ENCODE data around the gene GCNT3. TPM values are rescaled to one million over a fixed set of nuclear protein-coding genes. Genes with fewer than 3 reads are reported as not detected.
"Not testable (repeated sequence)": the region's sequence is repeated elsewhere in the genome, so short reads cannot be mapped to it uniquely, and the experiment has no call there.

GCNT3 gene
- total RNA-seq, 4 donors from 2014 or later, result 30.5 to 112 (median 77.6) TPM

- DNase-seq, result no peak
- no peaks in the 10 kb centered on the region for H3K4me1 ChIP-seq
- no peak for TF ChIP-seq POLR2A (IDR thresholded peaks at IDR 0.05)
- no peak for TF ChIP-seq CTCF (IDR thresholded peaks at IDR 0.05)
- H3K27me3 ChIP-seq, result no peaks in the 10 kb centered on the region
- no peaks in the 10 kb centered on the region for H3K9me3 ChIP-seq
- no peak overlapping the region for H3K4me3 ChIP-seq
- peaks cover 0 to 55% (median 0%) of the 10 kb centered on the region in 3 donors for H3K36me3 ChIP-seq
- H3K27ac ChIP-seq, result no peak overlapping the region
Observed at GRCh38 chr15:59642351-59642750, 30.8 kb downstream of the GCNT3 start.

GRCh38 chr15:59644756-59645155 lies 33.2 kb downstream of the GCNT3 start:
- no peak for TF ChIP-seq CTCF (IDR thresholded peaks at IDR 0.05)
- H3K27ac ChIP-seq, result no peak overlapping the region
- no peaks in the 10 kb centered on the region for H3K9me3 ChIP-seq
- H3K27me3 ChIP-seq, result no peaks in the 10 kb centered on the region
- H3K4me3 ChIP-seq, result no peak overlapping the region
- H3K36me3 ChIP-seq, result peaks cover 0 to 45% (median 0%) of the 10 kb centered on the region in 3 donors
- no peaks in the 10 kb centered on the region for H3K4me1 ChIP-seq
- DNase-seq, result no peak

GRCh38 chr15:59645812-59646211 lies 34.2 kb downstream of the GCNT3 start:
- H3K9me3 ChIP-seq, H3K27ac ChIP-seq, H3K4me3 ChIP-seq, H3K27me3 ChIP-seq, DNase-seq, H3K4me1 ChIP-seq: not testable (repeated sequence)
- H3K36me3 ChIP-seq, result peaks cover 0 to 47% (median 0%) of the 10 kb centered on the region in 3 donors

GRCh38 chr15:59646277-59646676 lies 34.7 kb downstream of the GCNT3 start:
- Histone ChIP-seq H3K27me3 (no peaks in the 10 kb centered on the region), H3K4me1 (no peaks in the 10 kb centered on the region), H3K9me3 (no peaks in the 10 kb centered on the region), H3K4me3 (no peak overlapping the region), H3K27ac (no peak overlapping the region), H3K36me3 (peaks cover 0 to 49% (median 0%) of the 10 kb centered on the region in 3 donors)
- no peak for DNase-seq
- TF ChIP-seq POLR2A (IDR thresholded peaks at IDR 0.05), result no peak
- TF ChIP-seq CTCF (IDR thresholded peaks at IDR 0.05), result no peak

GRCh38 chr15:59647085-59647484 lies 35.5 kb downstream of the GCNT3 start:
- Histone ChIP-seq H3K9me3 (no peaks in the 10 kb centered on the region), H3K36me3 (peaks cover 0 to 57% (median 0%) of the 10 kb centered on the region in 3 donors), H3K27ac (no peak overlapping the region), H3K27me3 (no peaks in the 10 kb centered on the region), H3K4me3 (no peak overlapping the region), H3K4me1 (no peaks in the 10 kb centered on the region)
- no peak for DNase-seq
- no peak for TF ChIP-seq POLR2A (IDR thresholded peaks at IDR 0.05)
- no peak for TF ChIP-seq CTCF (IDR thresholded peaks at IDR 0.05)

- Histone ChIP-seq H3K4me1 (no peaks in the 10 kb centered on the region), H3K27ac (no peak overlapping the region), H3K36me3 (peaks cover 0 to 56% (median 0%) of the 10 kb centered on the region in 3 donors), H3K9me3 (no peaks in the 10 kb centered on the region), H3K4me3 (no peak overlapping the region), H3K27me3 (no peaks in the 10 kb centered on the region)
- no peak for DNase-seq
- TF ChIP-seq CTCF (IDR thresholded peaks at IDR 0.05), result no peak
- TF ChIP-seq POLR2A (IDR thresholded peaks at IDR 0.05), result no peak
Observed at GRCh38 chr15:59649603-59650002, 38.0 kb downstream of the GCNT3 start.

All from Peyer's patch (tissue), 4 donors.